ENCODE measurements around the gene METTL24. TPM values are rescaled to one million over a fixed set of nuclear protein-coding genes. Genes with fewer than 3 reads are reported as not detected.

Gene METTL24, protein sequence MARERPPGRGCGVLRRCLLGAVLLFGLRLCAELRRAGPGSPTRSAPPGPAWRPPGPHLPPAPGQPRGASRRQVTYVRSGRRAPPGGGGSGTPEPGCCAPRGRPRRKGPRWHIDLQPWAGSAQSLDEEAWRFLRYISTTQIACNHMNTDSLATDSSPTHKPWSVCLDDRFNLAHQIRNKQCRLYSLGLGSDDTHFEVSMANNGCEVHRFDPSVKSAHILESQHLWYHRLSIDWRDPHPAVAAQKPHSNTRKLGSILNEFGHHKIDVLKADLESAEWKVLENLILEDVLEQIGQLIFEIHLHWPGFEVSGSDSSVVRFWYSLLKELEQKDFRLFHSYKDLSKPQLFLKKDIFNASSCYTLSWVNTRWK
- total RNA-seq (1 to 10 TPM; 1.6 to 2.0 TPM), polyA plus RNA-seq (under 1 TPM; 0.14 to 0.23 TPM)

- Histone ChIP-seq H3K36me3 (ENCODE audit: control insufficient read depth in 4 of 4, insufficient read depth in 3 of 4, low read depth in 1 of 4, low read length in 3 of 4) (no peaks in the 10 kb centered on the region), H3K27ac (ENCODE audit: low read depth in 1 of 2, low read length in 2 of 2) (peak within 1 kb of the TSS in 1 of 2 donors; percentile 34), H3K4me3 (ENCODE audit: low read depth in 1 of 3, low read length in 3 of 3) (peak within 1 kb of the TSS; percentile 29 to 71 (median 47)), H3K27me3 (ENCODE audit: control insufficient read depth in 4 of 4, insufficient read depth in 4 of 4, low read length in 3 of 4) (no peaks in the 10 kb centered on the region), H3K9me3 (ENCODE audit: control insufficient read depth in 4 of 4, low read length in 3 of 4) (no peaks in the 10 kb centered on the region), H3K4me1 (ENCODE audit: control insufficient read depth in 4 of 4, insufficient read depth in 4 of 4, low read length in 3 of 4) (peaks cover 0 to 19% (median 8%) of the 10 kb centered on the region in 4 donors), H3K9ac (ENCODE audit: low read depth in 1 of 2, low read length in 2 of 2) (no peak within 1 kb of the TSS)
- peak; percentile 47 for DNase-seq (ENCODE audit: low spot score)
- WGBS, result 4% methylated on average over 107 of the region's 107 CpGs
- TF ChIP-seq FOXA2 (IDR thresholded peaks at IDR 0.05) (no peak), TAF1 (conservative IDR thresholded peaks at IDR 0.05) (no peak), CTCF (IDR thresholded peaks at IDR 0.05; ENCODE audit: low read depth, low read length, missing input control) (peak; percentile 14)
Observed at GRCh38 chr6:110357664-110358552, at the start of gene METTL24. Gene METTL24, minus strand, starts transcription at chr6:110358349. Its CDS starts 77 bp downstream, at chr6:110358272.

DNA sequence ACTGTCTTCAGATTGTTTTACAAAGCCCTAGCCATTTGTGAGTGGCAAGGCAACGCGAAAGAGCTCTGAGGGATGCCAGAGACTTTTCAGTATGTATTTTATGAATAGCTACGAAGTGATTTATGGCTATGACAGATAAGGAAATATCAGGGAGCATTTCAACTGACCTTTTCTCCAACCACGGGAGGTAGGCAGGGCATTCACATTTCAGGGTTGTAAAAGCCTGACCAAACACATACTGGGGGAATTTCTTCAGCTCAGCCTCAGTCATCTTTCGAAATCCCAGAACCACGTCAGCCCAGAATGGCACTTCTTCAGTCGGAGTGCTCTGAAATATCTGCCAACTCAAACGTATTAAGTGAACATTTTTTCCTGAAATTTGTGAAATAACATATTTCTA, 46.5 kb upstream of the METTL24 start:
- no peak for DNase-seq (ENCODE audit: low spot score)
- no peak overlapping the region for H3K9ac ChIP-seq (ENCODE audit: low read depth in 1 of 2, low read length in 2 of 2)
- peaks cover 0 to 15% (median 3%) of the 10 kb centered on the region in 4 donors for H3K36me3 ChIP-seq (ENCODE audit: control insufficient read depth in 4 of 4, insufficient read depth in 3 of 4, low read depth in 1 of 4, low read length in 3 of 4)
- TF ChIP-seq, protein P1, sequence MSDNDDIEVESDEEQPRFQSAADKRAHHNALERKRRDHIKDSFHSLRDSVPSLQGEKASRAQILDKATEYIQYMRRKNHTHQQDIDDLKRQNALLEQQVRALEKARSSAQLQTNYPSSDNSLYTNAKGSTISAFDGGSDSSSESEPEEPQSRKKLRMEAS (IDR thresholded peaks at IDR 0.05), result no peak
- TF ChIP-seq NR2F2 (IDR thresholded peaks at IDR 0.05), result no peak
- no peak for TF ChIP-seq HNF4A (conservative IDR thresholded peaks at IDR 0.05)
- TF ChIP-seq FOXA2 (IDR thresholded peaks at IDR 0.05), result no peak
- TF ChIP-seq ZBTB33 (IDR thresholded peaks at IDR 0.05), result no peak
- no peak for TF ChIP-seq SP1 (IDR thresholded peaks at IDR 0.05)
- TF ChIP-seq HNF4G (IDR thresholded peaks at IDR 0.05), result no peak
- TF ChIP-seq RXRA (IDR thresholded peaks at IDR 0.05), result no peak
- TF ChIP-seq, protein P2, sequence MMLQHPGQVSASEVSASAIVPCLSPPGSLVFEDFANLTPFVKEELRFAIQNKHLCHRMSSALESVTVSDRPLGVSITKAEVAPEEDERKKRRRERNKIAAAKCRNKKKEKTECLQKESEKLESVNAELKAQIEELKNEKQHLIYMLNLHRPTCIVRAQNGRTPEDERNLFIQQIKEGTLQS (IDR thresholded peaks at IDR 0.05), result no peak
- no peak for TF ChIP-seq EGR1 (IDR thresholded peaks at IDR 0.05; ENCODE audit: low read depth in 2 of 2)
- TF ChIP-seq RAD21 (IDR thresholded peaks at IDR 0.05), result no peak
- TF ChIP-seq, protein P3, sequence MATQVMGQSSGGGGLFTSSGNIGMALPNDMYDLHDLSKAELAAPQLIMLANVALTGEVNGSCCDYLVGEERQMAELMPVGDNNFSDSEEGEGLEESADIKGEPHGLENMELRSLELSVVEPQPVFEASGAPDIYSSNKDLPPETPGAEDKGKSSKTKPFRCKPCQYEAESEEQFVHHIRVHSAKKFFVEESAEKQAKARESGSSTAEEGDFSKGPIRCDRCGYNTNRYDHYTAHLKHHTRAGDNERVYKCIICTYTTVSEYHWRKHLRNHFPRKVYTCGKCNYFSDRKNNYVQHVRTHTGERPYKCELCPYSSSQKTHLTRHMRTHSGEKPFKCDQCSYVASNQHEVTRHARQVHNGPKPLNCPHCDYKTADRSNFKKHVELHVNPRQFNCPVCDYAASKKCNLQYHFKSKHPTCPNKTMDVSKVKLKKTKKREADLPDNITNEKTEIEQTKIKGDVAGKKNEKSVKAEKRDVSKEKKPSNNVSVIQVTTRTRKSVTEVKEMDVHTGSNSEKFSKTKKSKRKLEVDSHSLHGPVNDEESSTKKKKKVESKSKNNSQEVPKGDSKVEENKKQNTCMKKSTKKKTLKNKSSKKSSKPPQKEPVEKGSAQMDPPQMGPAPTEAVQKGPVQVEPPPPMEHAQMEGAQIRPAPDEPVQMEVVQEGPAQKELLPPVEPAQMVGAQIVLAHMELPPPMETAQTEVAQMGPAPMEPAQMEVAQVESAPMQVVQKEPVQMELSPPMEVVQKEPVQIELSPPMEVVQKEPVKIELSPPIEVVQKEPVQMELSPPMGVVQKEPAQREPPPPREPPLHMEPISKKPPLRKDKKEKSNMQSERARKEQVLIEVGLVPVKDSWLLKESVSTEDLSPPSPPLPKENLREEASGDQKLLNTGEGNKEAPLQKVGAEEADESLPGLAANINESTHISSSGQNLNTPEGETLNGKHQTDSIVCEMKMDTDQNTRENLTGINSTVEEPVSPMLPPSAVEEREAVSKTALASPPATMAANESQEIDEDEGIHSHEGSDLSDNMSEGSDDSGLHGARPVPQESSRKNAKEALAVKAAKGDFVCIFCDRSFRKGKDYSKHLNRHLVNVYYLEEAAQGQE (IDR thresholded peaks at IDR 0.05), result no peak
- no peak for TF ChIP-seq TAF1 (conservative IDR thresholded peaks at IDR 0.05)
- TF ChIP-seq YY1 (IDR thresholded peaks at IDR 0.05), result no peak
- peaks cover 0 to 9% (median 0%) of the 10 kb centered on the region in 4 donors for H3K4me1 ChIP-seq (ENCODE audit: control insufficient read depth in 4 of 4, insufficient read depth in 4 of 4, low read length in 3 of 4)
- WGBS, result 71% methylated on average over 8 of the region's 8 CpGs
- H3K27ac ChIP-seq (ENCODE audit: low read depth in 1 of 2, low read length in 2 of 2), result no peak overlapping the region
- H3K27me3 ChIP-seq (ENCODE audit: control insufficient read depth in 4 of 4, insufficient read depth in 4 of 4, low read length in 3 of 4), result no peaks in the 10 kb centered on the region
- H3K4me3 ChIP-seq (ENCODE audit: low read depth in 1 of 3, low read length in 3 of 3), result no peak overlapping the region
- H3K9me3 ChIP-seq (ENCODE audit: control insufficient read depth in 4 of 4, low read length in 3 of 4), result no peaks in the 10 kb centered on the region
